ENCODE data around the gene VWA2. TPM values are rescaled to one million over a fixed set of nuclear protein-coding genes. Genes with fewer than 3 reads are reported as not detected.

VWA2 gene
- total and polyA plus RNA-seq, 2 of the 4 experiments (the other 2 are of a cell fraction): not detected

DNA sequence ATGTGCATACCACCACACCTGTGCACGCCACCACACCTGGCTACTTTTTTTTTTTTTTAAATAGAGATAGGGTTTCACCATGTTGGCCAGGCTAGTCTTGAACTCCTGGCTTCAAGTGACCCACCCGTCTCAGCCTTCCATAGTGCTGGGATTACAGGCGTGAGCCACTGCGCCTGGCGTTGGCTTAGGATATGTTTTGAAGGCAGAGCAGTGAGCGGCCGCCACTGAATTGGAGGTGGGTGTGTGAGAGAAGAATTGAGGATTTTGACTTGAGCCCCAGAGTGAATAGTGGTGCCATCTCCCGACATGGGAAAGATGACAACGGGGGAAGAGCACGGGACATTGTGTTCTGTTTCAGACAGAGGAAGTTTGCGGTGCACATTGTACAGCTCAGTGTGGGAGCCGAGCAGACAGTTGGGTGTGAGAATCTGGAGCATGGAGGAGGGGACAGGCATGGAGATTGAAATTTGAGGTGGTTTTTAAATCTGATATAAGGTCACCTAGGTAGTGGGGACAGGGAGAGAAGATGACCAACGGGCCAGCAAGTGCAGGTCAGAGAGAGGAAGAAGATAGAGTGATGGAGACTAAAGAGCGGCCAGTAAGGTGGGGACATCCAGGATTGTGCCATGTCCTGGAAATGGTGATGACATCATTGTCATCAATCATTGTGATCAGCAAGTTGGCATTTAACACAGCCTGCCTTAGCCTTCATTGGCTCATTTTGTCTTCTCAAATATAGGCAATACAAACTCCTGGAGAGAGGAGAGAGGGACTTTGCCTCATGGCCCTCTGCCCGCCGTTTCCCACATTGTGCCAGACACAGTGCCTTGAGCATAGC is 35.8 kb downstream of the VWA2 start:
- Histone ChIP-seq H3K4me1 (ENCODE audit: control insufficient read depth, insufficient read depth, low read length) (peaks cover 6% of the 10 kb centered on the region), H4K91ac (ENCODE audit: insufficient read depth, low read depth, low read length) (no peak overlapping the region), H3K23ac (ENCODE audit: low read depth, low read length) (no peak overlapping the region), H3K9me1 (ENCODE audit: insufficient read depth, low read length) (peaks cover 12% of the 10 kb centered on the region), H2AFZ (replicated peaks; ENCODE audit: low read length, poor library complexity) (no peak overlapping the region), H2BK20ac (ENCODE audit: low read depth, low read length) (no peak overlapping the region), H3K4me2 (ENCODE audit: low read depth, low read length) (no peak overlapping the region), H4K8ac (ENCODE audit: low read depth in 2 of 2, low read length in 2 of 2) (no peak overlapping the region), H3K56ac (ENCODE audit: extremely low read depth, insufficient read depth, low read length) (no peak overlapping the region), H4K20me1 (ENCODE audit: insufficient read depth, low read length) (peaks cover 7% of the 10 kb centered on the region; the same call in 1 of the 2 replicates), H3K9me3 (ENCODE audit: control insufficient read depth, insufficient read depth, low read length) (no peaks in the 10 kb centered on the region), H3K27ac (ENCODE audit: insufficient read depth, low read length) (no peak overlapping the region), H3K4ac (ENCODE audit: low read depth, low read length) (no peak overlapping the region), H2AK5ac (ENCODE audit: low read depth, low read length) (no peak overlapping the region), H3K4me3 (ENCODE audit: insufficient read depth, low read depth, low read length) (no peak overlapping the region), H3K9ac (ENCODE audit: low read depth, low read length) (no peak overlapping the region), H2AK9ac (replicated peaks; ENCODE audit: low read depth, low read length, poor library complexity) (no peak overlapping the region), H3K36me3 (ENCODE audit: control insufficient read depth, insufficient read depth, low read length) (no peaks in the 10 kb centered on the region), H3K27me3 (ENCODE audit: control insufficient read depth, insufficient read depth, low read length) (peaks cover 28% of the 10 kb centered on the region), H3K18ac (ENCODE audit: low read depth, low read length) (no peak overlapping the region), H3K79me1 (ENCODE audit: low read depth in 1 of 2, low read length in 2 of 2) (no peaks in the 10 kb centered on the region), H2BK15ac (ENCODE audit: low read depth, low read length) (no peak overlapping the region), H2BK5ac (ENCODE audit: low read depth, low read length, poor library complexity, severe bottlenecking) (no peak overlapping the region), H3K14ac (replicated peaks; ENCODE audit: low read depth, low read length) (no peak overlapping the region), H2BK120ac (ENCODE audit: low read depth, low read length) (no peak overlapping the region), H4K5ac (ENCODE audit: low read depth, low read length) (no peak overlapping the region)
- no peak for DNase-seq
- no peak for TF ChIP-seq RCOR1 (IDR thresholded peaks at IDR 0.05; ENCODE audit: insufficient replicate concordance, low read length)
- TF ChIP-seq, protein P1, sequence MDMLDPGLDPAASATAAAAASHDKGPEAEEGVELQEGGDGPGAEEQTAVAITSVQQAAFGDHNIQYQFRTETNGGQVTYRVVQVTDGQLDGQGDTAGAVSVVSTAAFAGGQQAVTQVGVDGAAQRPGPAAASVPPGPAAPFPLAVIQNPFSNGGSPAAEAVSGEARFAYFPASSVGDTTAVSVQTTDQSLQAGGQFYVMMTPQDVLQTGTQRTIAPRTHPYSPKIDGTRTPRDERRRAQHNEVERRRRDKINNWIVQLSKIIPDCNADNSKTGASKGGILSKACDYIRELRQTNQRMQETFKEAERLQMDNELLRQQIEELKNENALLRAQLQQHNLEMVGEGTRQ (IDR thresholded peaks at IDR 0.05; ENCODE audit: low read depth, low read length): no peak
- TF ChIP-seq RAD21 (IDR thresholded peaks at IDR 0.05; ENCODE audit: low read length): no peak
- BruUV-seq (replicated peaks): no TSS peak
- intact Hi-C loops (cut with micrococcal nuclease) (no loop called here), in situ Hi-C loops (cut with MboI; ENCODE audit: low sequenced_read_pairs) (no loop called here), dilution Hi-C loops (cut with HindIII; ENCODE audit: low sequenced_read_pairs, unreplicated experiment) (no loop called here)
- WGBS, 2 experiments (ENCODE audit: extremely low coverage in 2 of 2, insufficient read length in 1 of 2): 98% methylated on average over 8 of the region's 16 CpGs; no CpG with 5 or more reads in 1 of the 2 experiments
- ATAC-seq (ENCODE audit: low read depth): no peak
- ChIA-PET CTCF (interaction anchor here (0.6 kb wide), 1 partner anchor 1525 kb away, joined by 6 read pairs; no protein-coding TSS in a partner anchor), POLR2A (ENCODE audit: unreplicated experiment) (no interaction called here)
